CD4-positive, alpha-beta T cell treated with Interleukin-6 for 4 hours (primary cell): ENCODE measurements around the gene MCEE.
A peak's percentile ranks its signal among the peaks of the same experiment; 100 is the strongest.
"Not testable (repeated sequence)": the region's sequence is repeated elsewhere in the genome, so short reads cannot be mapped to it uniquely, and the experiment has no call there.

Source experiments
- DNase-seq: peaks from one replicate; pipeline ENCODE4 v3.0.0-alpha.2; 2020; ENCODE audit warnings: mixed read lengths

Gene MCEE

GRCh38 chr2:71130152-71130904 lies at the start of gene MCEE, which contains the start of gene MPHOSPH10:
TSS of gene MCEE (minus strand) at chr2:71130229. CDS start at chr2:71130219, 10 bp downstream.
TSS of gene MPHOSPH10 (plus strand) at chr2:71130634. CDS start at chr2:71130666, 32 bp downstream.
- DNase-seq: peak; percentile 90

- not testable (repeated sequence) for DNase-seq
Observed at GRCh38 chr2:71178836-71179235, 48.8 kb upstream of the MCEE start.

GRCh38 chr2:71174207-71174606 lies 44.2 kb upstream of the MCEE start:
- DNase-seq: no peak

- DNase-seq: no peak
Observed at GRCh38 chr2:71173096-71173495, 43.1 kb upstream of the MCEE start.

GRCh38 chr2:71166812-71167211 lies 36.8 kb upstream of the MCEE start:
- no peak for DNase-seq

- DNase-seq: peak; percentile 70
Observed at GRCh38 chr2:71157124-71157793, 27.2 kb upstream of the MCEE start.

- DNase-seq: no peak
Observed at GRCh38 chr2:71156573-71156972, 26.5 kb upstream of the MCEE start.

- DNase-seq: no peak
Observed at GRCh38 chr2:71155846-71156245, 25.8 kb upstream of the MCEE start.

GRCh38 chr2:71154798-71155197 lies 24.8 kb upstream of the MCEE start:
- no peak for DNase-seq

GRCh38 chr2:71154279-71154678 lies 24.2 kb upstream of the MCEE start:
- no peak for DNase-seq

- DNase-seq: no peak
Observed at GRCh38 chr2:71153585-71154224, 23.7 kb upstream of the MCEE start.

GRCh38 chr2:71151620-71152019 lies 21.6 kb upstream of the MCEE start:
- no peak for DNase-seq

- no peak for DNase-seq
Observed at GRCh38 chr2:71150082-71150816, 20.2 kb upstream of the MCEE start.

GRCh38 chr2:71148506-71149063 lies 18.6 kb upstream of the MCEE start:
- DNase-seq: no peak

GRCh38 chr2:71143782-71144181 lies 13.8 kb upstream of the MCEE start:
- DNase-seq: no peak

- DNase-seq: no peak
Observed at GRCh38 chr2:71136174-71136573, 6.1 kb upstream of the MCEE start.

- no peak for DNase-seq
Observed at GRCh38 chr2:71133603-71134002, 3.6 kb upstream of the MCEE start.

- not testable (repeated sequence) for DNase-seq
Observed at GRCh38 chr2:71131387-71132166, 1.5 kb upstream of the MCEE start.

GRCh38 chr2:71130905-71131244 lies 846 bp upstream of the MCEE start:
- DNase-seq: no peak

- DNase-seq: no peak
Observed at GRCh38 chr2:71129902-71130151, 202 bp downstream of the MCEE start.

- DNase-seq: no peak
Observed at GRCh38 chr2:71129114-71129901, 721 bp downstream of the MCEE start.

GRCh38 chr2:71126957-71127356 lies 3.1 kb downstream of the MCEE start:
- DNase-seq: no peak
